Fibroblast of pulmonary artery (primary cell): Measurements from ENCODE around the gene MAP1LC3B.

Experiments used
- DNase-seq: peaks from one replicate; pipeline ENCODE4 v3.0.0-alpha.2; 2010; ENCODE audit warnings: low read depth
- H3K4me3 ChIP-seq: replicated peaks from 2 replicates; pipeline ENCODE4 v1.5.1; 2011; ENCODE audit warnings: low read depth, mild to moderate bottlenecking, control low read depth, low read length, moderate library complexity
- CTCF ChIP-seq: IDR thresholded peaks from 2 replicates; pipeline ENCODE4 v1.5.1; 2011; ENCODE audit warnings: mild to moderate bottlenecking, control low read depth, low read length, inconsistent platforms; ENCODE audit errors: missing control alignments

The MAP1LC3B gene

DNA sequence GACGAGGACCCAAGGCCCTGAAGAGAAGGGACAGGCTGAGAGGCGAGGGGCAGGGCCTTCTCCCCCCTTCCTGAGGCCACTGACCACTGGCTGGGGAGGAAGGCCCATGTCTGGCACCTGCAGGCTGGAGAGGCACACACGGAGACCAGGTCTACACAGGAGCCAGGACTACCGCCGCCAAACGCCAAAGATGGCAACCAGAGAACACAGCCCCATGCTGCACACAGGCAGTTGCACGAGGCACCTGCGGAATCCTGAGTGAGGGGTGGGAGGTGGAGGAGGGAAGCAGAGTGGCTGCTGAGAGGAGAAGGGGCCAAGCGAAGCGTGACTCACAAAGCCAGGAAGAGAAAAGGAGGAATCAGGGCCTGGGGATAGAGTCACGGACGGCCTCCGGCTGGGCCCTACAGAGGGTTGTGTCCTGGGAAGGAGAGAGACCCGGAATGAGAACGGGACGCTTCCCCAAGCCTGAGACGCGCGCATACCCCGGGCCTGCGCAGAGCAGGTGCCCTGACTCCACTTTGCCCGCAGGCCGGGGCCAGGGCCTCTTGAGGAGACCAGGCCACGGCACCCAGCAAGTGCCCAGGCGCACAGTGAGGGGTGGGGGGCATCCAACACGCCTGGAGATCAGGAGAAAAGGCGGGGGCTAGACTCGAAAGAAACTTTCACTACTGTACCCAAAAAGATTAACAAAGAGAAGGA, 46.3 kb upstream of the MAP1LC3B start:
- DNase-seq, result no peak
- no peak overlapping the region for H3K4me3 ChIP-seq
- TF ChIP-seq CTCF, result no peak

DNA sequence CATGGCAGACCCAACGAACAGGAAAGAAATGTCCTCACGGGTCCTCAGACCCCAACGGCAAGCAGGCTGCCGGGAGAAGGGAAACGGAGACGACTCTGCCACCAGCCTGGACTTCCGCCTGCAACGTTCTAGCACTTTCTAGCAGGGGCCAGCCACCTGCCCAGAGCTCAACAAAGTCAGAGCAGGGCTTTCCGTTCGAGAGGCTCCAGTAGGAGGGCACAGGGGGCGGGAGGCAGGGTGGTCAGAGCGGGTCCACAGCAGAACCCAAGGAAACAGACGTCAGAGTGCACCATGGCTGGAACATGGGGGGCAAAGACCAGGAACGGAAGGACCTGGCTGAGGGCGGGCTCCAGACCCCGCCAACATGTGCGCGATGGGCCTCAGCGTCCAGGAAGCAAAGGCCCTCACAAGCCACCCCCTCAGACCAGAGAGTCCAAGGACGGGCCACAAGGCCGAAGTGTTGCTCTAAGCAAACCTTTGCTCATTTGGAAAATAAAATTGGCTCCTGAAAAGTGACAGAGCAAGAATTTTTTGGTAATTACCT, 45.5 kb upstream of the MAP1LC3B start:
- no peak for DNase-seq
- TF ChIP-seq CTCF, result no peak
- no peak overlapping the region for H3K4me3 ChIP-seq

DNA sequence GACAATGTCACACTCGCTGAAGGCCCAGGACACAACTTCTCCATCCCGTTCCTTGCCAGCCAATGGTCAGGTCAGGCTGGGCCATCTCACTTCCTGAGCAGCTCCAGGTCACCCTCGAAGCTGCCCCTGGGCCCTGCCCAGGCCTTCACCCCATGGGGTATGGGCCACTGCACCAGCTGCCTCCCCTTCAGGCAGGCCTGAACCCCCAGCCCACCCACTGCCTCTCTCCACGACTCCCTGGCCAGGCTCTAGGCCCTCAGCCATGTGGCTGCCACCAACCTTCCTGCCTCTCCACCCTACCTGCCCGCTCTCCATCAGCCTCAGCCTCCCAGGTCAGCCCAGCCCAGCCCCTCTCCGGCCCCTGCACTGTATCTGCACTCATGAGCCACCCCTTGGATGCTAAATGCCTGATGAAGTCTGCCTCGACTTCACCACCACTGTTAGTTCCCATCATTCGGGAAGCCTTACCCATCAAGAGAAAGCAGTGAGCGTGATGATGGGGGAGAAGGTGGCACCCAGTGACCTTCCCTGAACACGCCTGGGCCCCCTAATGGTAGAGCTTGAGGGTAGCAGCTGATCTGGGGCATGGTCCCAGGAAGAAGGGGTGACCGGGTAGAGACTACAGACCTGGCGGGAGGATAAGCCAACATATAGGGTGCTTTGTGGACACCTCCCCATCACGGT, 44.1 kb upstream of the MAP1LC3B start:
- no peak for DNase-seq
- H3K4me3 ChIP-seq, result no peak overlapping the region
- TF ChIP-seq CTCF, result no peak

- H3K4me3 ChIP-seq, result no peak overlapping the region
- no peak for TF ChIP-seq CTCF
- DNase-seq, result no peak
These were observed 43.4 kb upstream of the MAP1LC3B start for GRCh38 chr16:87348616-87349157.

GRCh38 chr16:87350031-87350430, 42.1 kb upstream of the MAP1LC3B start:
- DNase-seq, result no peak
- TF ChIP-seq CTCF, result no peak
- H3K4me3 ChIP-seq, result no peak overlapping the region

GRCh38 chr16:87350681-87351319, 41.3 kb upstream of the MAP1LC3B start:
- DNase-seq, result peak; percentile 18
- TF ChIP-seq CTCF, result no peak
- H3K4me3 ChIP-seq, result no peak overlapping the region
